Fibroblast of the aortic adventitia (primary cell): ENCODE results near the gene SPATS1. TPM values are rescaled to one million over a fixed set of nuclear protein-coding genes. Genes with fewer than 3 reads are reported as not detected.

Source experiments
- DNase-seq: peaks from one replicate; pipeline ENCODE4 v3.0.0-alpha.2; 2010; ENCODE audit warnings: low read depth
- H3K4me3 ChIP-seq: 2 replicates; pipeline ENCODE4 v1.5.1; 2011; ENCODE audit warnings: low read depth, mild to moderate bottlenecking, control low read depth, low read length, moderate library complexity
- CTCF ChIP-seq: IDR thresholded peaks from 2 replicates; pipeline ENCODE4 v1.5.1; 2011; ENCODE audit warnings: mild to moderate bottlenecking, low read length, control low read depth, inconsistent platforms; ENCODE audit not compliant: insufficient read depth
- total RNA-seq: library from RNA; depleted of rRNA; stranded (reverse); fragments of >200 nt; gene quantifications from 2 replicates; pipeline ENCODE4 v1.2.3, GENCODE V29; 2012; ENCODE audit warnings: low replicate concordance

SPATS1 gene
- total RNA-seq, 1 donor = not detected

- DNase-seq = no peak
- no peak for TF ChIP-seq CTCF
These were observed 43.6 kb upstream of the SPATS1 start for GRCh38 chr6:44298864-44299263.

GRCh38 chr6:44300292-44300823, 42.1 kb upstream of the SPATS1 start:
- no peak for TF ChIP-seq CTCF
- H3K4me3 ChIP-seq = no peak overlapping the region
- no peak for DNase-seq

More at GRCh38 chr6:44298864-44299263, 43.6 kb upstream of the SPATS1 start:
- H3K4me3 ChIP-seq = no peak overlapping the region

DNA sequence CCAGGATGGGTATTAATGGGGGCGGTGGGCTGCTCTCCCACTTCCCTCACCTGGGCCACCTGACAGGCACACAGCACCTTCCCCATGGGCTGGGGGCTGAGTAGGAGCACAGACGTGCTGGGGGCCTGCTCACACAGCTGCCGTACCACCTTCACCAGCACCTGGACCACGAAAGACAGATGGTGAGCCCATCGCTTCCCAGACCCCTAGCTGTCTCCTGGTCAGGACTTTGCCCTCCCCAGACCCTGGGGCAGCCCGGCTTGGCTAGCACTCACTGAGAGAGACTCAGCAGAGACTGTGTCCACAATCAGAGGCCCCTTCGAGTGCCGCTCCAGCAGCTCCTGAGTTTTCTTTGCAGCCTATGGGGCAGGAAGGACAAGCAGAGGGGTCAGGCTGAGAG, 41.3 kb upstream of the SPATS1 start:
- no peak for TF ChIP-seq CTCF
- H3K4me3 ChIP-seq = no peak overlapping the region
- no peak for DNase-seq

DNA sequence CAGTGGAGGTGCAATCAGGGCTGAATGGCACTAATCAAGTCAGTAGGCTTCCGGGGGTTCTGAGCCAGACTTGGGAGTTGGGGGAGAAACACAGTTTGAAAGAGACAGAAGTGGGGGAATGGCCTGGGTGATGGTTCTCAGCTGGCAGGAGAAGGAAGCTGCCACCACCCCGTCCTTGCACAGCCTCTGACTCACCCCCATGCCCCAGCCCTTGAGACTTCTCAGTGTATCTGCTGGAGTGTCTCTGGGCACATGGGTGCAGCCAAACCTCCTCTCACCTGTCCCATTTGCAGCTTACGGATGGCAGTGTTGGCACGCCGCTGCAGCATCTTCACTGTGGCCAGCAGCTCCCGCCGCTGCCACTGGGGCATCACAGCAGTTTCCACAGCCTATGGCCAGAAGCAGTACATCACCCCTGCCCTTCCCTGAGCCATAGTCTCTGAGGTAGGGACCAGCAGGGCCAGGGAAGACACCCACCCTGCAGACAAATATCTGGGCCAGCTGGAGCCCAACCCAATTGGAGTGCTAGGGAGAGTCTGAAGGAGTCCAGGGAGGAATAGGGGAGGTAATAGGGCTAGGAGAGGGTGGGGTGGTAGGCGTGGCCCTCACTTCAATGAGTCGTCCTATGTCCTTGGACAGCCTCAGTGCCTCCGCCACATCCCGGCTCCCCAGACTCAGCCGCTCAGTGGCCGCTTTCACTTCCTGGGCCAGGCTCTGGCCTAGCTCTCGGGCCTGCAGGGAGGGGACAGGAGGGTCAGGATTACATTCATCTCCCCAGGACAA, 40.5 kb upstream of the SPATS1 start:
- DNase-seq = no peak
- H3K4me3 ChIP-seq = no peak overlapping the region
- no peak for TF ChIP-seq CTCF

- no peak for TF ChIP-seq CTCF
- DNase-seq = no peak
- H3K4me3 ChIP-seq = no peak overlapping the region
These were observed 39.6 kb upstream of the SPATS1 start for GRCh38 chr6:44302856-44303255.

DNA sequence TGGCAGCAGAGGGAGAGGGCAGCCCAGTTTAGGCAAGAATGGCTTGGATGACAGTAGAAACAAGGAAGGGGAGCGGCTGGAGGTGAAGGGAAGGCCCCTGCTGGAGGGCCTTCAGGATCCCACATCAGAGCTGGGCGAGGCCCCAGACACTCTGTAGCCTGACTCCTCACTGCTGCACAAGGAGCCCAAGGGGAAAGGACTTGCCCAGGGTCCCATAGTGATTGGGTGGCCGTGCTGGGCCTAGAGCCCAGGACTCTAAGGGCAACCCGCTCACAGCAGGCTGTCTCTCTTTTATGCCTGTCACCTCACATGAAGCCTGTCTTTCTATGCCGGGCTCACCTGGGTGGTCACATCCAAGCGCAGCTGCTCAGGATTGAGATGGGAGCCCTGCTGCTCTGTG, 38.6 kb upstream of the SPATS1 start:
- H3K4me3 ChIP-seq = no peak overlapping the region
- TF ChIP-seq CTCF = no peak
- no peak for DNase-seq
